Naive thymus-derived CD4-positive, alpha-beta T cell (primary cell): ENCODE measurements around the gene FASLG. TPM values are rescaled to one million over a fixed set of nuclear protein-coding genes. Genes with fewer than 3 reads are reported as not detected.

Experiments
- ATAC-seq: fragments of 150-1000 bp; cut with Tn5 transposase; 2 replicates; pipeline ENCODE4 v1.10.0; 2021; ENCODE audit warnings: mild to moderate bottlenecking, moderate library complexity
- CTCF ChIA-PET: fragments of 350-600 bp; sonication (Branson Sonifier 250); formaldehyde crosslinking; loops from one replicate; lab custom pipeline; 2021; ENCODE audit warnings: antibody characterized with exemption; lab: Charles Lee
- POLR2A ChIA-PET: fragments of 350-600 bp; sonication (Branson Sonifier 250); formaldehyde crosslinking; loops from one replicate; lab custom pipeline; 2021; ENCODE audit warnings: antibody characterized with exemption, inconsistent platforms; lab: Charles Lee
- DNase-seq, 9 donors: peaks; one replicate each; pipeline versions ENCODE4 v3.0.0 to v3.0.0-alpha.2; 2020 to 2022; ENCODE audit warnings: mixed read lengths in 1 of 9
- H3K27ac ChIP-seq: one replicate; pipeline ENCODE4 v1.7.0; 2013; ENCODE audit warnings: mild to moderate bottlenecking, low read depth, low read length, moderate library complexity
- H3K27me3 ChIP-seq, 2 donors: one replicate each; pipeline ENCODE4 v1.7.0; 2013; ENCODE audit warnings: low read length in 2 of 2, mild to moderate bottlenecking in 2 of 2, moderate library complexity in 2 of 2; ENCODE audit not compliant: control insufficient read depth in 2 of 2, insufficient read depth in 2 of 2
- H3K36me3 ChIP-seq, 3 experiments: 1 replicate in 2 of 3; 2 replicates in 1 of 3; pipeline ENCODE4 v1.7.0; 2013; ENCODE audit warnings: low read length in 3 of 3, mild to moderate bottlenecking in 3 of 3, moderate library complexity in 1 of 3; ENCODE audit not compliant: insufficient read depth in 3 of 3, control insufficient read depth in 2 of 3
- H3K4me1 ChIP-seq, 2 donors: one replicate each; pipeline ENCODE4 v1.7.0; 2013; ENCODE audit warnings: low read length in 2 of 2, mild to moderate bottlenecking in 2 of 2, moderate library complexity in 1 of 2; ENCODE audit not compliant: control insufficient read depth in 2 of 2, insufficient read depth in 2 of 2
- H3K4me3 ChIP-seq: 2 replicates; pipeline ENCODE4 v1.7.0; 2013; ENCODE audit warnings: mild to moderate bottlenecking, low read length
- H3K9me3 ChIP-seq, 3 experiments: 1 replicate in 2 of 3; 2 replicates in 1 of 3; pipeline ENCODE4 v1.7.0; 2013; ENCODE audit warnings: low read length in 3 of 3; ENCODE audit not compliant: control insufficient read depth in 2 of 3
- H3K27ac Mint-ChIP-seq, 9 donors: one replicate each; pipeline ENCODE4 v1.8.0; 2020 to 2022; ENCODE audit warnings: mixed read lengths in 9 of 9, mild to moderate bottlenecking in 8 of 9, moderate library complexity in 5 of 9, inconsistent platforms in 2 of 9
- H3K27me3 Mint-ChIP-seq, 5 donors: one replicate each; pipeline ENCODE4 v1.8.0; 2021 to 2022; ENCODE audit warnings: mixed read lengths in 5 of 5, mild to moderate bottlenecking in 1 of 5
- H3K36me3 Mint-ChIP-seq, 5 donors: one replicate each; pipeline ENCODE4 v1.8.0; 2020 to 2022; ENCODE audit warnings: mixed read lengths in 5 of 5, mild to moderate bottlenecking in 3 of 5, inconsistent platforms in 1 of 5
- H3K4me1 Mint-ChIP-seq, 7 donors: one replicate each; pipeline ENCODE4 v1.8.0; 2020 to 2022; ENCODE audit warnings: mixed read lengths in 7 of 7, mild to moderate bottlenecking in 3 of 7, inconsistent platforms in 1 of 7
- H3K4me3 Mint-ChIP-seq, 10 donors: one replicate each; pipeline ENCODE4 v1.8.0; 2020 to 2022; ENCODE audit warnings: mild to moderate bottlenecking in 10 of 10, mixed read lengths in 10 of 10, moderate library complexity in 6 of 10, inconsistent platforms in 2 of 10
- H3K9me3 Mint-ChIP-seq, 11 donors: one replicate each; pipeline ENCODE4 v1.8.0; 2020 to 2022; ENCODE audit warnings: mixed read lengths in 11 of 11, mild to moderate bottlenecking in 4 of 11, inconsistent platforms in 1 of 11, moderate library complexity in 1 of 11
- intact Hi-C, 2 donors: fragments of 100-400 bp; cut with micrococcal nuclease; formaldehyde crosslinking; loops; one replicate each; pipeline ENCODE4 v1.15.1; 2023
- polyA plus RNA-seq, 2 donors: library from polyadenylated mRNA; unstranded; fragments of 300-500 nt; fragmentation: Illumina TruSeq; gene quantifications; one replicate each; pipeline ENCODE4 v1.2.3, GENCODE V29; 2021
- total RNA-seq, 6 experiments: library from RNA in 5 of 6; stranded (reverse) in 5 of 6; gene quantifications; 1 replicate in 5 of 6; 2 replicates in 1 of 6; pipeline ENCODE4 v1.2.3 and lab custom pipeline; 2021 to 2026

The FASLG gene
- total and polyA plus RNA-seq, 7 experiments from 2014 or later, result 0.24 to 5.6 (median 1.9) TPM; not detected in 3

DNA sequence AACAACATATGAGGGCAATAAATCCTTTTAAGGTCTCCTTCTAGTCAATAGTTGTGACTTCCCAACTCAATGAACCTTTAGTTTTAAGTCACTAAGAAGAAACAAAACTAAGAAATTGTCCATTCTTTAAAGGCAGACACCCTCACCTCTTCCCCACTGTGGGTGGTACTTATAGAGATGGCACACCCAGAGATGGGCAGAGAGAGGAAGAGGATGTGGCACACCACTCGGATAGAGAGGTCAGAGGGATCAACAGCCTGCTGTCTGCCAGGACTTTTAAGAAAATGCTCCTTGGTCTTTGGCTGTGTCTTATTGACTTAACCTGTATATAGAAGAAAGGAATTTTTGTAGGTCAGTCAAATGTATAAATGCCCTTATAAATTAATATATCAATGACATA, 45.1 kb downstream of the FASLG start:
- no peak overlapping the region for H3K27ac ChIP-seq
- ATAC-seq (no peak), DNase-seq (no peak)
- H3K27me3 Mint-ChIP-seq, result peaks cover 0 to 14% (median 0%) of the 10 kb centered on the region in 5 donors
- no peaks in the 10 kb centered on the region for H3K27me3 ChIP-seq
- H3K9me3 Mint-ChIP-seq, result peaks cover 0 to under 1% (median 0%) of the 10 kb centered on the region in 11 donors
- ChIA-PET CTCF (interaction anchor here (1.3 kb wide), 1 partner anchor 64 kb away, joined by 5 read pairs; no protein-coding TSS in a partner anchor), POLR2A (interaction anchor here (0.6 kb wide), 2 partner anchors 14 to 75 kb away, joined by 3 read pairs; no protein-coding TSS in a partner anchor)
- H3K4me1 ChIP-seq, result peaks cover 77 to 86% of the 10 kb centered on the region in 2 donors
- H3K4me3 Mint-ChIP-seq, result peak overlapping the region in 2 of 10 donors; percentile 8 to 47
- peaks cover 10 to 47% (median 15%) of the 10 kb centered on the region in 7 donors for H3K4me1 Mint-ChIP-seq
- no peaks in the 10 kb centered on the region for H3K9me3 ChIP-seq
- H3K4me3 ChIP-seq, result peak overlapping the region; percentile 2
- H3K36me3 ChIP-seq, result no peaks in the 10 kb centered on the region
- H3K36me3 Mint-ChIP-seq, result peaks cover 0 to 7% (median 0%) of the 10 kb centered on the region in 5 donors
- intact Hi-C loops, result no loop called here
- H3K27ac Mint-ChIP-seq, result peak overlapping the region in 1 of 9 donors; percentile 2

DNA sequence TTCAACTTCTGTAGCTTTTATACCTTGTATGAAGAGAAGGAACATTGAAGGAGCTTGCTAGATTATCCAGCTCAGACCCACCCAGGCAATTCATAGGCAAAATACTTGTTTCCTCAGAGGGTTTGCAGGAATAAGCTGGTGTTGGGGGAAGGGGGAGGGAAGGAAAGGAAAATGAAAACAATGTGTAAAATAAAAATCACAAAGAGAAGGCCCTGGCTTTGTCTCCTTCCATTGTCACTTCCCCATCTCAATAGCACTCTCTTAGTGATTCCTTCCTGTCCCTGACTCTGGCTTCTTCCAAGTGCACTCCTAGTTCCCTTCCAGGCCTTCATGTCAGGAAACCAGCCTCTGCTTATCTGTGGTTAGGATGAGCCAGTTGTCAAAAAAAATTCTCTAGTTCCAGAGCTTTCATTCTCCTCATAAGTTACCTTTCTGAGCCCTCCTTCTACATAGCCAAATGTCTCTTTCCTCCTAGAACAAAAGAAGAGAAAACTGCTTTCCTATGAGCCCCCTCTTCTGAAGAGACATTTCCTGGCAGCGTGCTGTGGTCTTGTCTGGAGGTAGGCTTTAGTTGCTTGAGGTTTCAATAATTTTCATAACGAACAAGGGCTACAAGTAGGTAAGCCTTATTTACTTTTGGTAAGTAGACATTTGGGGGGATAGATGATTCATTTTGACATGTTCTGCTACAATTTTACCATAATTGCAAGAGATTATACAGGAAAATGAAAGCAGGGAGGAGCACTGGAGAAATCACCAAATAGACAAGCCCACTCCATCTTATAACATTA, 45.7 kb downstream of the FASLG start:
- DNase-seq, result no peak
- ATAC-seq, result no peak

DNA sequence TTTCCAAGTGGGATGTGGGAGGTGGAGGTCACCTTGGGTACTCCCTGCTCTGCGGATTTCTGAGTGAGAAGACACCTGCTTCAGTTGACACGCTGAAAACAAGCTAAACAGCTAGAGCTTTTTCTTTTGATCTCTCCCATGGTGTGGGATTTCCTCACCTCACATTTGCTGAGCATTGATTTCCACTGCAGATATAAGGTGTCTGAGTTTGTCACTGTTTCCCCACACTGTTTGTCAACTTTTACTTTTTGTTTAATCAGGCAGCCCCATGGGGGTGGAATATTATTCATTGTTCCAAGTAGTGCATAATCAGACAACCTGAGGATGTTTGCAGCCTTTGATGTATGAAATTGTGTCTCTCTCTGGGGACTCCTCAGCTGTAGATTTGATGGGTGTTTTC, 49.5 kb downstream of the FASLG start:
- peak overlapping the region; percentile 20 to 73 (median 51) for H3K4me3 Mint-ChIP-seq
- CTCF ChIA-PET, result interaction anchor here (0.8 to 1.9 kb wide), 7 partner anchors 8 to 698 kb away, joined by 3 to 9 read pairs (median 5); no protein-coding TSS in a partner anchor

More for the DNA sequence above, 45.7 kb downstream of the FASLG start:
- ChIA-PET CTCF (interaction anchor here (0.6 to 1.3 kb wide), 3 partner anchors 13 to 65 kb away, joined by 3 to 5 read pairs (median 4); no protein-coding TSS in a partner anchor), POLR2A (interaction anchor here (0.6 kb wide), 2 partner anchors 15 to 75 kb away, joined by 3 read pairs; no protein-coding TSS in a partner anchor)
- no peaks in the 10 kb centered on the region for H3K9me3 ChIP-seq
- no peaks in the 10 kb centered on the region for H3K27me3 ChIP-seq
- H3K9me3 Mint-ChIP-seq, result no peaks in the 10 kb centered on the region
- peaks cover 0 to 7% (median 0%) of the 10 kb centered on the region in 5 donors for H3K36me3 Mint-ChIP-seq
- peak overlapping the region; percentile 2 for H3K4me3 ChIP-seq
- peak overlapping the region in 1 of 9 donors; percentile 0 for H3K27ac Mint-ChIP-seq
- H3K4me1 ChIP-seq, result peaks cover 72 to 86% of the 10 kb centered on the region in 2 donors
- peak overlapping the region in 4 of 10 donors; percentile 34 to 69 (median 44) for H3K4me3 Mint-ChIP-seq
- peaks cover 0 to 19% (median 0%) of the 10 kb centered on the region in 5 donors for H3K27me3 Mint-ChIP-seq
- H3K27ac ChIP-seq, result no peak overlapping the region
- no peaks in the 10 kb centered on the region for H3K36me3 ChIP-seq
- peaks cover 10 to 45% (median 15%) of the 10 kb centered on the region in 7 donors for H3K4me1 Mint-ChIP-seq
- intact Hi-C loops, result no loop called here

DNA sequence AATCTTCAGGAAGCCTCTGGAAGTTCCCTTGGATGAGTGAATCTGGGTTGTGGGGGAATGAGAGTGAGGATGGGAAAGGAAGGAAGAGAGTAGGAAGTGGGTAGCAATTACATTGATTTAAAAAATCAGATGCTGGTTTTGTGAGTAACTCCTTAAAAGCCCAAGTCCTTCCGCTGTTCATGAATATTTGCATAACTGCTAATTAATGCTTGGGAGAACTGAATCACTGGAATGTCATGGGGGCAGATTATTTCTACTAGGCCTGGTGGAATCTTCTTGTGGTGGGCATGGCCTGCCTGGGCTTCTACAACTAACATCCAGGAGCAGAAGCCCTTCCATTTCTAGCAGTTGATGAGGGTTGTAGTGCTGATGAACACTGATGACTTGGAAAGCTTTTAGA, 52.7 kb downstream of the FASLG start:
- no peaks in the 10 kb centered on the region for H3K9me3 ChIP-seq
- ATAC-seq (no peak), DNase-seq (no peak)
- Mint-ChIP-seq H3K27ac (peak overlapping the region in 2 of 9 donors; percentile 3 to 29), H3K4me1 (peaks cover 7 to 47% (median 26%) of the 10 kb centered on the region in 7 donors), H3K36me3 (peaks cover 0 to 3% (median 0%) of the 10 kb centered on the region in 5 donors), H3K4me3 (no peak overlapping the region), H3K27me3 (peaks cover 0 to 29% (median 0%) of the 10 kb centered on the region in 5 donors), H3K9me3 (no peaks in the 10 kb centered on the region)
- intact Hi-C loops, result loop anchor here in 1 of 2 donors (1.0 kb wide), 1 partner anchor 8 kb away; no protein-coding TSS in a partner anchor
- H3K27ac ChIP-seq, result no peak overlapping the region
- no peaks in the 10 kb centered on the region for H3K36me3 ChIP-seq
- peaks cover 17 to 23% of the 10 kb centered on the region in 2 donors for H3K4me1 ChIP-seq
- ChIA-PET CTCF (interaction anchor here (0.6 to 1.4 kb wide), 2 partner anchors 101 to 107 kb away, joined by 3 read pairs; no protein-coding TSS in a partner anchor), POLR2A (interaction anchor here (1.0 kb wide), 1 partner anchor 12 kb away, joined by 4 read pairs; no protein-coding TSS in a partner anchor)
- no peaks in the 10 kb centered on the region for H3K27me3 ChIP-seq
- H3K4me3 ChIP-seq, result no peak overlapping the region

More for the DNA sequence above, 49.5 kb downstream of the FASLG start:
- POLR2A ChIA-PET, result interaction anchor here (0.5 to 1.2 kb wide), 6 partner anchors 9 to 1454 kb away, joined by 3 to 6 read pairs (median 4); no protein-coding TSS in a partner anchor
- Mint-ChIP-seq H3K4me1 (peaks cover 10 to 40% (median 27%) of the 10 kb centered on the region in 7 donors), H3K9me3 (no peaks in the 10 kb centered on the region), H3K36me3 (peaks cover 0 to 7% (median 0%) of the 10 kb centered on the region in 5 donors), H3K27me3 (peaks cover 0 to 26% (median 0%) of the 10 kb centered on the region in 5 donors), H3K27ac (peak overlapping the region in 3 of 9 donors; percentile 31 to 71 (median 43))
- Histone ChIP-seq H3K9me3 (no peaks in the 10 kb centered on the region), H3K27me3 (no peaks in the 10 kb centered on the region), H3K27ac (no peak overlapping the region), H3K4me3 (peak overlapping the region; percentile 7), H3K4me1 (peaks cover 35 to 48% of the 10 kb centered on the region in 2 donors), H3K36me3 (no peaks in the 10 kb centered on the region)
- intact Hi-C loops, result loop anchor here (1.0 to 2.0 kb wide), 6 partner anchors 9 to 69 kb away; no protein-coding TSS in a partner anchor
- ATAC-seq (peak; percentile 86), DNase-seq (peak in 7 of 9 donors; percentile 43 to 62 (median 53))

DNA sequence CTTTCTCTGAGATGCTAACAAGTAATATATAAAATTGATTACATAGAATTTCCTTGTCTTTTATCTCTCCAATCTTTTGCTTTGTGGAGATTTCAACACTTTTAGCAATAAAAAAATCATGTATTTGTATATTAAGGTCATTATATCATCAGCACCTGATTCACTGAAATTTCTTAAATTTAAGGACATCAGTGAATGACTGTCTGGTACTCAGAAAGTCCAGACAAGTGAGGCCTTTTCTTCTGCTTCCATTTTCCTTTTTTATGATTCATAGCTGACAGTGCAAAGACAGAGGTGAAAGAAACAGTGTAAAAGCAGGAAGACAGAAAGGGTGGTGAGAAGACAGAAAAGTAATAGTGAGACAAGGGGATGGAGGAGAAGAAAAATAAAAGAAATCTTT, 54.6 kb downstream of the FASLG start:
- peaks cover 6 to 12% of the 10 kb centered on the region in 2 donors for H3K4me1 ChIP-seq
- intact Hi-C loops, result no loop called here
- POLR2A ChIA-PET, result interaction anchor here (0.7 to 1.7 kb wide), 4 partner anchors 10 to 1216 kb away, joined by 3 to 4 read pairs (median 3); no protein-coding TSS in a partner anchor
- peaks cover 6 to 43% (median 25%) of the 10 kb centered on the region in 7 donors for H3K4me1 Mint-ChIP-seq
- H3K27ac ChIP-seq, result no peak overlapping the region
- H3K9me3 Mint-ChIP-seq, result no peaks in the 10 kb centered on the region
- H3K36me3 Mint-ChIP-seq, result peaks cover 0 to 1% (median 0%) of the 10 kb centered on the region in 5 donors
- DNase-seq, result no peak
- H3K4me3 ChIP-seq, result no peak overlapping the region
- no peak for ATAC-seq
- no peak overlapping the region for H3K27ac Mint-ChIP-seq
- peaks cover 0 to 21% (median 0%) of the 10 kb centered on the region in 5 donors for H3K27me3 Mint-ChIP-seq
- H3K36me3 ChIP-seq, result no peaks in the 10 kb centered on the region
- CTCF ChIA-PET, result interaction anchor here (0.6 to 1.5 kb wide), 3 partner anchors 79 to 132 kb away, joined by 3 to 5 read pairs (median 4); no protein-coding TSS in a partner anchor
- H3K9me3 ChIP-seq, result no peaks in the 10 kb centered on the region
- no peak overlapping the region for H3K4me3 Mint-ChIP-seq
- H3K27me3 ChIP-seq, result no peaks in the 10 kb centered on the region
